NB4 (cell line): Measurements from ENCODE around the gene NTSR1.

Experiments
- CTCF ChIP-seq: IDR thresholded peaks from one replicate; pipeline ENCODE4 v1.5.1; 2012; ENCODE audit warnings: low read depth, low read length
- MYC ChIP-seq: IDR thresholded peaks from 2 replicates; pipeline ENCODE4 v1.6.1; 2011; ENCODE audit warnings: low read depth, low read length
- POLR2A ChIP-seq: IDR thresholded peaks from 2 replicates; pipeline ENCODE4 v1.6.1; 2011; ENCODE audit warnings: mild to moderate bottlenecking; ENCODE audit not compliant: insufficient read length; ENCODE audit errors: extremely low read depth

DNA sequence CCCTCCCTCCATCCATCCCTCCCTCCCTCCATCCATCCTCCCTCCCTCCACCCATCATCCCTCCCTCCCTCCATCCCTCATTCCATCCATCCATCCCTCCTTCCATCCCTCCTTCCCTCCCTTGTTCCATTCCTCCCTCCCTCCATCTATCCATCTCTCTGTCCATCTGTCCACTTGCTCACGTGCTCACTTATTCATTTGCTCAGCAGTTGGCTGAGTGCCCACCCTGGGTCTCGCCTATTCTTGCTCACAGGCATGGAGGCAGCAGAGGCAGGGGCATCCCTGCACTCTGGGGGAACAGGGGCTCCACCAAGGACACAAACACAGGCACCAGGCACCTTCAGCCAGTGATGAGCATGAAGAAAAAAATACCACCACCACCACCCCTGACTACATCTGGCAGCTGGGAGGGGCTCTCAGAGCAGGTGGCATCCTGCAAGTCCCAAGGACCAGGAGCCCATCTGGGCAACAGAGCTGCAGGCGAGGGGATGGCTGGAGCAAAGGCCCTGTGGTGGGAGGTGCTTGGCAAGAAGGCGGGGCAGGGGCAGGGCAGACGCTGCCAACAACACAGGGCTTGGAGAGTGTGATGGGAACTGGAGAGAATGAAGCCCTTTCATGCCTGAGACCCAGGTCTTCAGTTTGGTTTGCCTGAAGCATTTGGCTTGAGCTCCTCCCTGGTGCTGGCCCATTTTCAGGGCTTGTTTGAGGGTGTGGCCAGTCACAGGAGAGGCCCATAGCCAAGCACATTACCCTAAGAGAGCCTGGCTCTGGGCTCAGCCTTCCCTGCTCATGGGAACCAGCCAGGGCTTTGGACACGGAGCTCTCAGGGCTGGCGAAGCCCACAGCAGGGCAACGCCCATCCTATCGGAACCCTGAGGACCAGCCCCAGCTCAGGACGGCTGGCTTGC is 47.4 kb downstream of the NTSR1 start:
- TF ChIP-seq CTCF (no peak), MYC (no peak), POLR2A (no peak)
